GM23338 (cell line): ENCODE measurements around the gene CACNA2D1.

Source experiments
- CTCF ChIP-seq, 2 experiments: fragments of 200-600 bp in 1 of 2; sonication (generic) in 1 of 2; conservative IDR thresholded peaks; 2 replicates each; pipeline versions ENCODE4 v1.5.1 to v1.6.1; 2016 to 2017; ENCODE audit warnings: antibody characterized with exemption in 2 of 2, low read depth in 2 of 2, mild to moderate bottlenecking in 2 of 2, moderate library complexity in 1 of 2
- EZH2phosphoT487 ChIP-seq: fragments of 200-600 bp; sonication (generic); IDR thresholded peaks from one replicate; pipeline ENCODE4 v1.8.1; 2018; ENCODE audit warnings: antibody characterized with exemption; ENCODE audit not compliant: unreplicated experiment

GRCh38 chr7:82286096-82286797 lies 157.3 kb downstream of the CACNA2D1 start:
- TF ChIP-seq CTCF (conservative IDR thresholded peaks at IDR 0.05; ENCODE audit: low read depth in 2 of 2) (no peak), EZH2phosphoT487 (no peak)
